ENCODE results near the gene TP53TG3F.
"Not testable (repeated sequence)": the region's sequence is repeated elsewhere in the genome, so short reads cannot be mapped to it uniquely, and the experiment has no call there.

Gene TP53TG3F, protein sequence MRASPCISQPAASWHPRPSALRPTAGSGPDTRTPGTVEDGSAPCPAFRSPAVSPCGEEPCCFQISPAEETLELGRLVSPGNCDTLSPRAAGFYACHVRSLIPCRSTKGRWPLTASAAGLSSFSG

DNA sequence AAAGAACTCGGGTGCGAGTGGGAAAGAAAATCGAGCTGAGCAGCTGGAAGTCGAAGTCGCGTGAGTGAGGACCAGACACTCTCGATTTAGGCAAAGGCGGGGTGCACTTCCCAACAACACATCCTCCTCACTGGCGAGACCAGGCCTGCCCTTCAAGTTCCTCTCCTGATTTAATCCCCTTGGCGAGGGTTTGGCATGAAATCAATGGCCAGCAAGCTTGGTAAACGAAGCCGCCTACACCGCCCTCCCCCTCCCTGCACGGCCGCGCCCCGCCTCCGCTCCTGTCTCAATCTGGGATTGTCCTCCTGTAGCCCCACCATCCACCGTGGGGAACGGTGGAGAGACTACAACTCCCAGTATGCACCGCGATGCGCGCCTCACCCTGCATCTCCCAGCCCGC lies at the start of gene TP53TG3F:
Gene TP53TG3F (plus strand): TSS at position 301 of the 400 bp plus-strand sequence. CDS start 68 bp downstream, at position 369.
- DNase-seq (ENCODE audit: low read depth); H3K4me3 ChIP-seq (ENCODE audit: control insufficient read depth, low read depth, low read length): not testable (repeated sequence)

DNA sequence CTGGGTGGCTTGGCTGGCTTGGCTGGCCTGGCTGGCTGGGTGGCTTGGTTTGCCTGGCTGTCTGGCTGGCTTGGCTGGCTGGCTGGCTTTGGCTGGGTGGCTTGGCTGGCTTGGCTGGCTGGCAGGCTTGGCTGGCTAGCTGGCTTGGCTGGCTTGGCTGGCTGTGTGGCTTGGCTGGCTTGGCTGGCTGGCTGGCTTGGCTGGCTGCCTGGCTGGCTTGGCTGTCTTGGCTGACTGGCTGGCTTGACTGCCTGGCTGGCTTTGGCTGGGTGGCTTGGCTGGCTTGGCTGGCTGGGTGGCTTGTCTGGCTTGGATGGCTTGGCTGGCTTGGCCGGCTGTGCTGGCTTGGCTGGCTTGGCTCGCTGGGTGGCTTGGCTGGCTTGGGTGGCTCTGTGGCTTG lies 32.2 kb downstream of the TP53TG3F start:
- not testable (repeated sequence) for H3K4me3 ChIP-seq (ENCODE audit: control insufficient read depth, low read depth, low read length); DNase-seq (ENCODE audit: low read depth)

DNA sequence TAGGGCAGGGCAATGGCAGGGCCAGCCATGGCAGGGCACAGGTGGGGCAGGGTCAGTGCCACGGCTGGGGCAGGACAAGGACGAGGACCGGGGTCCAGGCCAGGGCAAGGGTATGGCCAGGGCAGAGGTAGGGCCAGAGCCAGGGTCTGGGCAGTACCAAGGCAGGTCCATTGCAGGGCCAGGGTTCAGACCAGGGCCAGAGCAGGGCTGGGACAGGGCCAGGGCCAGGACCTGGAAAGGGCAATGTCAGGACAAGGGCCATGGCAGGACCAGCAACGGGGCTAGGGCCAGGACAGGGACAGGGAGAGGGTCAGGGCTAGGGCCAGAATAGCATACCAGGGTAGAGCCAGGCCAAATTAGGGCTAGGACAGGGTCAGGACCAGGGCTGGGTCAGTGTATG lies 47.8 kb downstream of the TP53TG3F start:
- not testable (repeated sequence) for H3K4me3 ChIP-seq (ENCODE audit: control insufficient read depth, low read depth, low read length); DNase-seq (ENCODE audit: low read depth)

DNA sequence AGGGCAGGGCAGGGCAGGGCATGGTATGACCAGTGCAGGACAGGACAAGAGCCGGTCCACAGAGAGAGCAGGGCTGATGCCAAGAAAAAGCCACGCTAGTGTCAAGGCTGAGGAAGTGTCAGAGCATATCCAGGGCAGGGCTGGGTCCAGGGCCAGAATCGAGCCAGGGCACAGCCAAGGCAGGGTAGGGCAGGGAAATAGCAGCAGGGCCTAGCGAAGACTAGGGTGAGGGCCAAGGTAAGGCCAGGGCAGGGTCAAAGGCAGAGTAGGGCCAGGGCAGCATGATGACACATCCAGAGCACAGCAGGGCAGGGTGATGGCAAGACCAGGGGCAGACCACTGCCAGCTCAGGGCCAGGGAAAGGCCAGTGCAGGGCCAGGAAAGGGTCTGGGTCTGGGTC lies 49.7 kb downstream of the TP53TG3F start:
- not testable (repeated sequence) for DNase-seq (ENCODE audit: low read depth); H3K4me3 ChIP-seq (ENCODE audit: control insufficient read depth, low read depth, low read length)

DNA sequence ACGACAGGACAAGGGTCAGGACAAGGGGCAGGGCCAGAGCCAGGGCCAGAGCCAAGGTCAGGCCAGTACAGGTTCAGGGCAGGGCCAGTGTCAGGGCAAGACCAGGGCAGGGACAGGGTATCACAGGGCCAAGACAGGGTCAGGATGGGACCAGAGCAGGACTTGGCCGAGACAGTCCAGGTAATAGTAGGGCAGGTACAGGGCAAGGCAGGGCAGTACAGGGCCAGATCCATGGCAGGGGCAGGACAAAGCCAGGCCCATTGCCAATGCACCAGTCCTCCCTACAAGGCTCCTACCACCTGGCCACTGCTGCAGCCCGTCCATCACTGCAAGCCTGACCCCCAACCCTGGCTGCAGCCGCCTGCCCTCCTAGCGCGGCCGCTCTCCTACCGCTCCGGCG lies 50.5 kb downstream of the TP53TG3F start:
- H3K4me3 ChIP-seq (ENCODE audit: control insufficient read depth, low read depth, low read length); DNase-seq (ENCODE audit: low read depth): not testable (repeated sequence)

Measured in AG09309 (cell line).